Tibial nerve (tissue), 4 donors: ENCODE measurements around the gene MAGI2. TPM values are rescaled to one million over a fixed set of nuclear protein-coding genes. Genes with fewer than 3 reads are reported as not detected.
A peak's percentile ranks its signal among the peaks of the same experiment; 100 is the strongest.

Experiments used
- DNase-seq, 2 donors: peaks; one replicate each; pipeline ENCODE4 v3.0.0-alpha.2; 2019; ENCODE audit warnings: low spot score in 2 of 2
- H3K27ac ChIP-seq, 4 donors: fragments of 200-600 bp; sonication (generic) in 3 of 4; one replicate each; pipeline ENCODE4 v1.5.1; 2017 to 2019; ENCODE audit warnings: mild to moderate bottlenecking in 1 of 4
- H3K27me3 ChIP-seq, 2 donors: fragments of 200-600 bp; sonication (generic) in 1 of 2; one replicate each; pipeline versions ENCODE4 v1.5.1 to v1.6.0; 2017 to 2019
- H3K36me3 ChIP-seq, 3 donors: fragments of 200-600 bp; sonication (generic); one replicate each; pipeline ENCODE4 v1.5.1; 2018 to 2019
- H3K4me1 ChIP-seq, 4 donors: fragments of 200-600 bp; sonication (generic) in 3 of 4; one replicate each; pipeline ENCODE4 v1.5.1; 2017 to 2019
- H3K4me3 ChIP-seq, 4 donors: fragments of 200-600 bp; sonication (generic) in 3 of 4; one replicate each; pipeline ENCODE4 v1.5.1; 2017 to 2019; ENCODE audit warnings: mild to moderate bottlenecking in 1 of 4, moderate library complexity in 1 of 4
- H3K9me3 ChIP-seq, 4 donors: fragments of 200-600 bp; sonication (generic) in 3 of 4; one replicate each; pipeline ENCODE4 v1.5.1; 2017 to 2019
- EP300 ChIP-seq, 2 donors: sonication (generic); formaldehyde crosslinking; IDR thresholded peaks; one replicate each; pipeline ENCODE4 v1.6.1; 2017; ENCODE audit warnings: antibody characterized with exemption in 2 of 2, mild to moderate bottlenecking in 1 of 2
- POLR2A ChIP-seq, 2 donors: fragments of 450-650 bp; IDR thresholded peaks; one replicate each; pipeline ENCODE4 v1.6.1; 2017; ENCODE audit warnings: antibody characterized with exemption in 2 of 2, mild to moderate bottlenecking in 2 of 2, moderate library complexity in 2 of 2
- WGBS, 2 donors: methylation state at CpG; one replicate each; pipeline ENCODE4 v1.1.5; 2018; 5-methylcytosine and 5-hydroxymethylcytosine counted together
- total RNA-seq, 4 donors: library from RNA; depleted of rRNA; stranded (reverse); fragments of >200 nt; gene quantifications; one replicate each; pipeline ENCODE4 v1.1.0, GENCODE V29; 2016
- TF ChIP-seq, protein P1 (sequence below), 5 experiments: fragments of 200-600 bp in 3 of 5; fragments of 450-650 bp in 2 of 5; sonication (generic) in 3 of 5; IDR thresholded peaks; one replicate each; pipeline ENCODE4 v1.5.1; 2016 to 2019; ENCODE audit warnings: antibody characterized with exemption in 5 of 5, mild to moderate bottlenecking in 3 of 5, moderate library complexity in 2 of 5

MAGI2 gene
- total RNA-seq, 4 donors from 2014 or later = 33.6 to 58.2 (median 55.6) TPM

DNA sequence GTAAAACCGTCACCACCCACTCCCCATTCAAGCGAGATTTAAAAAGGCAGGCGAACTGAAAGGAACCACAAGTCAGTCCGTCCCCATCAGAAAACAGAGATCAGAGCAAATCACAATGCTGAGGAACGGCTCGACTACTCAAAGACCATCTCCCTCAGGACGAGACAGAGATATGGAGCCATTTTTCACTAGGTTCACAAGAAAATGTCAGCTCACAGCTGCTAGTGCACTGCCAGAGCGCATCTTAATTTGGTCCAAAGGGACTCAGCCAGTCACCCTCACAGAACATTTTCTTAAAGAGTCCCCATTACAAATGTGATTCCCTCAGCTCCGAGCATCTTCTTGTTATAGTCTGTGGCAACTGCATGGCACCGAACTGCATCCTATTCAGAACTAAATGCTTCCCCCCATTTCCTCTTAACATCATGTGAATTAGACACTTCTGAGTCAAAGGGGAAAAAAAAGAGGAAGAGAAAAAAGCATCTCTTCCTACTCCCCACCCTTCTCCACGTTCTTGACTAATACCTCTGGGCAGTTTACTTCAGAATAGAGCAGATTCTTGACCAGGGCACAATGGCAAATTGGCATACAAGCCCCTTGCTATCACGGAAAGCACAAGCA lies 683.9 kb downstream of the MAGI2 start:
- H3K27me3 ChIP-seq = no peaks in the 10 kb centered on the region
- no peak for TF ChIP-seq EP300 (IDR thresholded peaks at IDR 0.05)
- TF ChIP-seq, protein P1, sequence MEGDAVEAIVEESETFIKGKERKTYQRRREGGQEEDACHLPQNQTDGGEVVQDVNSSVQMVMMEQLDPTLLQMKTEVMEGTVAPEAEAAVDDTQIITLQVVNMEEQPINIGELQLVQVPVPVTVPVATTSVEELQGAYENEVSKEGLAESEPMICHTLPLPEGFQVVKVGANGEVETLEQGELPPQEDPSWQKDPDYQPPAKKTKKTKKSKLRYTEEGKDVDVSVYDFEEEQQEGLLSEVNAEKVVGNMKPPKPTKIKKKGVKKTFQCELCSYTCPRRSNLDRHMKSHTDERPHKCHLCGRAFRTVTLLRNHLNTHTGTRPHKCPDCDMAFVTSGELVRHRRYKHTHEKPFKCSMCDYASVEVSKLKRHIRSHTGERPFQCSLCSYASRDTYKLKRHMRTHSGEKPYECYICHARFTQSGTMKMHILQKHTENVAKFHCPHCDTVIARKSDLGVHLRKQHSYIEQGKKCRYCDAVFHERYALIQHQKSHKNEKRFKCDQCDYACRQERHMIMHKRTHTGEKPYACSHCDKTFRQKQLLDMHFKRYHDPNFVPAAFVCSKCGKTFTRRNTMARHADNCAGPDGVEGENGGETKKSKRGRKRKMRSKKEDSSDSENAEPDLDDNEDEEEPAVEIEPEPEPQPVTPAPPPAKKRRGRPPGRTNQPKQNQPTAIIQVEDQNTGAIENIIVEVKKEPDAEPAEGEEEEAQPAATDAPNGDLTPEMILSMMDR (IDR thresholded peaks at IDR 0.05) = no peak
- no peak for TF ChIP-seq POLR2A (IDR thresholded peaks at IDR 0.05)
- H3K4me3 ChIP-seq = peak overlapping the region; percentile 1 to 47 (median 22)
- 3% methylated on average over 12 of the region's 12 CpGs for WGBS, 2 donors
- H3K4me1 ChIP-seq = peaks cover 0 to 25% (median 2%) of the 10 kb centered on the region in 4 donors
- H3K9me3 ChIP-seq = no peaks in the 10 kb centered on the region
- no peak overlapping the region for H3K27ac ChIP-seq
- no peaks in the 10 kb centered on the region for H3K36me3 ChIP-seq
- DNase-seq = no peak

DNA sequence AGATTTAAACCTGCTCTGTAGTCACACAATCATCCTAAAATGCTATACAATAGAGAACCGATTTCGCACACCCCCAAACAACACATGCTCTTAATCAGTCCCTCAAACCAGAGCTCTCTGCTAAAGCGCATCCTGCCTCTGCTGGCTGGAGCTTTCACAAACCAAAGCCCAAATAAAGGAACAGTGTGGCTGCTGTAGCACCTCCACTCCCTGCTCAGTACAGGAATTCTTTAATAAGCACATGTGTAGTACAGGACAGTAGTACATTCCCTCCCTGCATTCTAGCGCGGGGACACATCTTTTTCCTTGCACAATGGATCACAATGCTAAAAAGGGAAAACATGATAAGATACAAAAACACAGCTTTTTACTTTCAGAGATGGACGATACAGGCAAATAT lies 684.6 kb downstream of the MAGI2 start:
- TF ChIP-seq EP300 (IDR thresholded peaks at IDR 0.05) = no peak
- TF ChIP-seq, protein P1 (IDR thresholded peaks at IDR 0.05) = no peak
- TF ChIP-seq POLR2A (IDR thresholded peaks at IDR 0.05) = no peak
- no peaks in the 10 kb centered on the region for H3K9me3 ChIP-seq
- no peaks in the 10 kb centered on the region for H3K27me3 ChIP-seq
- H3K4me1 ChIP-seq = peaks cover 0 to 25% (median 2%) of the 10 kb centered on the region in 4 donors
- 23 to 24% methylated on average over 6 of the region's 6 CpGs for WGBS, 2 donors
- no peaks in the 10 kb centered on the region for H3K36me3 ChIP-seq
- no peak overlapping the region for H3K27ac ChIP-seq
- no peak for DNase-seq
- H3K4me3 ChIP-seq = peak overlapping the region; percentile 1 to 47 (median 22)

DNA sequence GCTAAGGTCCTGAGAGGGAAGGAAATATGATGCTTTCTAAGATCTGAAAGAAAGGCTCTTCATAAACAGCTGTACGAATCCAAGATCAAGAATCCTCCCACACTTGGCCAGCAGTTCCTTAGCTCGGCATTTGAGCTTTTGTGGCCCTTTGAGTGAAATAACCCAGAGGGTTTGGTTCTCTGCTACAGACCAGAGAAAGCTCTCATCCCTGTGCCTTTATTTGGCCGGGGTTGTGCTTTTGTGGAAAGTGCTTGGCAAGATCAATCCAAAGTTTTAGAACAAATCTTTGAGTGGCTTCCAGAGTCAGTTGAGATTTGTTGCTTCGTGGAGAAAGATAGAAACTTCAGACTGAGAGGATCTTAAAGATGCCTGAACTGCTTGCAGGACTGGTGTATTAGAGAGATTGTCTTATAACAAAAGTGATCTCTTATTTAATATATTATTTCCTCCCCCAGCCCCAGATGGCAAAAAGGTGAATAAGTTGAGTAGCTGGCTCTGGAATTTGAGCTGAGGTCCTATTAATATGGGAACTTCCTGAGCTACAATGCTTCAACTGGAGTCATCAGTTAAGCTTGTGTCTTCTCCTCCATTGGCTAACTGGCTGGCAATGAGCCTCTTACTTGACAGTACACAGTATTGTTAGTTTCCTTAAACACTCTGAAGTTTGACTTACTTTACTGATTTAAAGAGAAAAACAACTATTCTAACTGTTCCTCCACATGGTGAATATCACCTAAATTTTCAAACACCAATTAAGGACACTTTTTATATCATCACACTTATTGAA lies 687.3 kb downstream of the MAGI2 start:
- no peak overlapping the region for H3K4me3 ChIP-seq
- TF ChIP-seq, protein P1 (IDR thresholded peaks at IDR 0.05) = no peak
- no peak for TF ChIP-seq EP300 (IDR thresholded peaks at IDR 0.05)
- no peak for TF ChIP-seq POLR2A (IDR thresholded peaks at IDR 0.05)
- no peaks in the 10 kb centered on the region for H3K36me3 ChIP-seq

DNA sequence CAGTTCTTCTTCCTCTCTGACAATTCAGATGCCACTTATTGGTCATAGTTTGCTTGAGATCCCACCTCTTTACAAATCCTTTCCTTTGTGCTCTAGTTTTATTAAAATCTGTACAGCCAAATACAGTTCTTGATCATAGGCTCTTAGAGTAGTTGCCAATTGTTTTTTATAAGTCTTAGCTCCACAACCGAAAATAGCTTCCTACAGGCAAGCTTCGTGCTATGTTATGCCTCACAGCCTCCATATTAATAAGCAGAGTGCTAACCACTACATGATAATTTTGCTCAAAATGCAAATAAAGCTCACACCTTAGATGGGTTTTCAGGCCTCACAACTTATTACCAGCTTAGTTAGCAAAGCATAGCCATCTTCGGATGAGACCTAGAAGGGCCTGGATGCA lies 688.9 kb downstream of the MAGI2 start:
- no peaks in the 10 kb centered on the region for H3K36me3 ChIP-seq
- H3K27me3 ChIP-seq = no peaks in the 10 kb centered on the region
- no peak overlapping the region for H3K27ac ChIP-seq
- H3K4me1 ChIP-seq = peaks cover 0 to 7% (median 0%) of the 10 kb centered on the region in 4 donors
- WGBS, 2 donors = 93 to 95% methylated on average over 3 of the region's 3 CpGs
- H3K9me3 ChIP-seq = no peaks in the 10 kb centered on the region
- TF ChIP-seq EP300 (IDR thresholded peaks at IDR 0.05) (no peak), POLR2A (IDR thresholded peaks at IDR 0.05) (no peak)
- TF ChIP-seq, protein P1 (IDR thresholded peaks at IDR 0.05) = no peak
- H3K4me3 ChIP-seq = no peak overlapping the region
- DNase-seq = no peak

More for the DNA sequence above, 687.3 kb downstream of the MAGI2 start:
- DNase-seq = no peak
- Histone ChIP-seq H3K9me3 (no peaks in the 10 kb centered on the region), H3K27me3 (no peaks in the 10 kb centered on the region), H3K27ac (no peak overlapping the region), H3K4me1 (peaks cover 0 to 21% (median under 1%) of the 10 kb centered on the region in 4 donors)
- WGBS, 2 donors = 48 to 51% methylated on average over 4 of the region's 4 CpGs

- no peak overlapping the region for H3K27ac ChIP-seq
- H3K36me3 ChIP-seq = no peaks in the 10 kb centered on the region
- no peaks in the 10 kb centered on the region for H3K27me3 ChIP-seq
- H3K4me1 ChIP-seq = no peaks in the 10 kb centered on the region
- no peaks in the 10 kb centered on the region for H3K9me3 ChIP-seq
- TF ChIP-seq, protein P1 (IDR thresholded peaks at IDR 0.05) = no peak
- TF ChIP-seq EP300 (IDR thresholded peaks at IDR 0.05) (no peak), POLR2A (IDR thresholded peaks at IDR 0.05) (no peak)
- H3K4me3 ChIP-seq = no peak overlapping the region
- DNase-seq = no peak
- 83 to 92% methylated on average over 1 of the region's 1 CpG for WGBS, 2 donors
These were observed 690.8 kb downstream of the MAGI2 start for GRCh38 chr7:78762625-78763024.
